Lung (tissue), 16 donors: ENCODE results near the gene SRD5A1. TPM values are rescaled to one million over a fixed set of nuclear protein-coding genes. Genes with fewer than 3 reads are reported as not detected.

Source experiments
- ATAC-seq: fragments of 200-7000 bp; cut with Tn5 transposase; one replicate; pipeline ENCODE4 v1.9.1; 2020; ENCODE audit warnings: moderate number of reproducible peaks; ENCODE audit not compliant: insufficient read depth, low FRiP score
- DNase-seq, 3 donors: peaks; one replicate each; pipeline ENCODE4 v3.0.0-alpha.2; 2013 to 2017
- H3K27ac ChIP-seq, 2 donors: one replicate each; pipeline ENCODE4 v1.5.1; 2013; ENCODE audit warnings: mild to moderate bottlenecking in 2 of 2, moderate library complexity in 2 of 2, control low read depth in 1 of 2, inconsistent platforms in 1 of 2, low read depth in 1 of 2, low read length in 1 of 2
- H3K27me3 ChIP-seq, 3 donors: one replicate each; pipeline ENCODE4 v1.5.1; 2013; ENCODE audit warnings: low read length in 2 of 3; ENCODE audit not compliant: control insufficient read depth in 3 of 3, insufficient read depth in 3 of 3
- H3K36me3 ChIP-seq, 4 donors: one replicate each; pipeline ENCODE4 v1.5.1; 2013; ENCODE audit warnings: low read length in 4 of 4, mild to moderate bottlenecking in 1 of 4, moderate library complexity in 1 of 4; ENCODE audit not compliant: control insufficient read depth in 4 of 4, insufficient read depth in 4 of 4
- H3K4me1 ChIP-seq, 5 donors: one replicate each; pipeline ENCODE4 v1.5.1; 2013; ENCODE audit warnings: low read length in 5 of 5, mild to moderate bottlenecking in 2 of 5, moderate library complexity in 1 of 5; ENCODE audit not compliant: control insufficient read depth in 5 of 5, insufficient read depth in 5 of 5
- H3K4me3 ChIP-seq: one replicate; pipeline ENCODE4 v1.5.1; 2013; ENCODE audit warnings: mild to moderate bottlenecking, control low read depth, moderate library complexity
- H3K9ac ChIP-seq, 2 donors: one replicate each; pipeline ENCODE4 v1.5.1; 2013; ENCODE audit warnings: low read length in 2 of 2, control low read depth in 1 of 2; ENCODE audit not compliant: insufficient read depth in 1 of 2
- H3K9me3 ChIP-seq, 4 donors: one replicate each; pipeline ENCODE4 v1.5.1; 2013; ENCODE audit warnings: low read length in 3 of 4, mild to moderate bottlenecking in 1 of 4, moderate library complexity in 1 of 4; ENCODE audit not compliant: control insufficient read depth in 4 of 4, insufficient read depth in 3 of 4
- CTCF ChIP-seq: IDR thresholded peaks from 2 replicates; pipeline ENCODE4 v1.5.1; 2012; ENCODE audit warnings: mild to moderate bottlenecking; ENCODE audit errors: control extremely low read depth, extremely low read depth
- WGBS, 2 donors: extraction: QIAGEN DNeasy Blood & Tissue Kit; methylation state at CpG; one replicate each; pipeline ENCODE4 v1.1.7; 2013; 5-methylcytosine and 5-hydroxymethylcytosine counted together
- long read RNA-seq, 5 donors: transcript quantifications; one replicate each; lab custom pipeline, GENCODE V29; 2026
- polyA plus RNA-seq, 2 donors: library from polyadenylated mRNA; stranded (reverse); fragments of 200-250 nt; gene quantifications; one replicate each; pipeline ENCODE4 v1.2.1, GENCODE V29; 2013
- total RNA-seq, 2 donors: library from RNA; depleted of rRNA in 1 of 2; stranded (reverse); fragments of >200 nt in 1 of 2; gene quantifications; one replicate each; pipeline ENCODE4 v1.2.1, GENCODE V29; 2014 to 2021
- donor health status: control.
- donor health status: control.
- donor health status: Bipolar disorder and iron deficiency.
- donor health status: healthy.
- donor health status: DM: yes; HTN: yes; CAD: no.

SRD5A1 gene
- total RNA-seq (10 to 100 TPM in 1 of 2 donors, 1 to 10 TPM in 1; 5.5 to 14.4 TPM), polyA plus RNA-seq (1 to 10 TPM; 2.6 to 9.2 TPM)
- long read RNA-seq, donor 1, full-length matches to known transcripts: 5 of 5 reads
- long read RNA-seq, donor 1, partial matches to known transcripts: 0 of 5 reads
- long read RNA-seq, donor 1, other reads (novel, unspliced or antisense): 0 of 5 reads
- long read RNA-seq, donor 2, full-length matches to known transcripts: 2 of 11 reads
- long read RNA-seq, donor 2, partial matches to known transcripts: 9 of 11 reads
- long read RNA-seq, donor 2, other reads (novel, unspliced or antisense): 0 of 11 reads
- long read RNA-seq, donor 3: 0 reads
- long read RNA-seq, donor 4, full-length matches to known transcripts: 1 of 8 reads
- long read RNA-seq, donor 4, partial matches to known transcripts: 7 of 8 reads
- long read RNA-seq, donor 4, other reads (novel, unspliced or antisense): 0 of 8 reads
- long read RNA-seq, donor 5, full-length matches to known transcripts: 5 of 5 reads
- long read RNA-seq, donor 5, partial matches to known transcripts: 0 of 5 reads
- long read RNA-seq, donor 5, other reads (novel, unspliced or antisense): 0 of 5 reads

GRCh38 chr5:6632888-6633468, at the start of gene SRD5A1, which contains the start of gene NSUN2:
TSS of gene SRD5A1 (plus strand) at chr5:6633440. CDS start at chr5:6633577, 137 bp downstream.
TSS of gene NSUN2 (minus strand) at chr5:6633044. CDS start at chr5:6632979, 65 bp downstream.
- no peak for TF ChIP-seq CTCF
- Histone ChIP-seq H3K9ac (peak within 1 kb of the TSS; percentile 73 to 92), H3K4me3 (peak within 1 kb of the TSS; percentile 98), H3K9me3 (no peaks in the 10 kb centered on the region), H3K4me1 (peaks cover 0 to 17% (median 7%) of the 10 kb centered on the region in 5 donors), H3K27ac (peak within 1 kb of the TSS; percentile 96 to 98), H3K36me3 (peaks cover 5 to 15% (median 10%) of the 10 kb centered on the region in 4 donors), H3K27me3 (no peaks in the 10 kb centered on the region)
- 0 to 1% methylated on average over 66 of the region's 66 CpGs for WGBS, 2 donors
- peak; percentile 93 to 96 (median 94) for DNase-seq
- ATAC-seq: peak; percentile 96

GRCh38 chr5:6584101-6584645, 49.1 kb upstream of the SRD5A1 start:
- no peak overlapping the region for H3K9ac ChIP-seq
- no peak overlapping the region for H3K27ac ChIP-seq
- H3K36me3 ChIP-seq: no peaks in the 10 kb centered on the region
- TF ChIP-seq CTCF: no peak
- 64 to 69% methylated on average over 6 of the region's 6 CpGs for WGBS, 2 donors
- DNase-seq: no peak
- ATAC-seq: no peak
- H3K4me1 ChIP-seq: peaks cover 0 to 4% (median 0%) of the 10 kb centered on the region in 5 donors
- H3K27me3 ChIP-seq: peaks cover 0 to 33% (median 24%) of the 10 kb centered on the region in 3 donors
- no peak overlapping the region for H3K4me3 ChIP-seq
- H3K9me3 ChIP-seq: peaks cover 0 to 9% (median 0%) of the 10 kb centered on the region in 4 donors

GRCh38 chr5:6584727-6585126, 48.5 kb upstream of the SRD5A1 start:
- peaks cover 0 to 4% (median 0%) of the 10 kb centered on the region in 5 donors for H3K4me1 ChIP-seq
- peaks cover 0 to 33% (median 21%) of the 10 kb centered on the region in 3 donors for H3K27me3 ChIP-seq
- peaks cover 0 to 9% (median 0%) of the 10 kb centered on the region in 4 donors for H3K9me3 ChIP-seq
- 84 to 90% methylated on average over 8 of the region's 8 CpGs for WGBS, 2 donors
- H3K27ac ChIP-seq: no peak overlapping the region
- no peak for DNase-seq
- TF ChIP-seq CTCF: no peak
- ATAC-seq: no peak
- H3K4me3 ChIP-seq: no peak overlapping the region
- H3K9ac ChIP-seq: no peak overlapping the region
- no peaks in the 10 kb centered on the region for H3K36me3 ChIP-seq
